Stomach (tissue), 9 donors: Measurements from ENCODE around the gene FSTL4. TPM values are rescaled to one million over a fixed set of nuclear protein-coding genes. Genes with fewer than 3 reads are reported as not detected.

Source experiments
- DNase-seq, 2 donors: peaks; one replicate each; pipeline versions ENCODE4 v3.0.0 to v3.0.0-alpha.2; 2013 to 2019
- H3K27ac ChIP-seq, 5 donors: fragments of 200-600 bp in 4 of 5; sonication (generic) in 4 of 5; one replicate each; pipeline ENCODE4 v1.5.1; 2013 to 2019; ENCODE audit warnings: mild to moderate bottlenecking in 1 of 5, moderate library complexity in 1 of 5
- H3K27me3 ChIP-seq, 3 donors: fragments of 200-600 bp; sonication (generic); one replicate each; pipeline ENCODE4 v1.5.1; 2017 to 2019; ENCODE audit warnings: mixed run types in 1 of 3
- H3K36me3 ChIP-seq, 4 donors: fragments of 200-600 bp; sonication (generic); 1 replicate in 3 of 4; 2 replicates in 1 of 4; pipeline ENCODE4 v1.5.1; 2016 to 2019
- H3K4me1 ChIP-seq, 4 donors: fragments of 200-600 bp; sonication (generic); one replicate each; pipeline ENCODE4 v1.5.1; 2016 to 2019
- H3K4me3 ChIP-seq, 4 donors: fragments of 200-600 bp; sonication (generic) in 3 of 4; one replicate each; pipeline ENCODE4 v1.5.1; 2016 to 2019; ENCODE audit warnings: mild to moderate bottlenecking in 1 of 4
- H3K9me3 ChIP-seq, 4 donors: fragments of 200-600 bp; sonication (generic); one replicate each; pipeline ENCODE4 v1.5.1; 2016 to 2019
- CTCF ChIP-seq, 7 experiments: fragments of 450-650 bp in 4 of 7; fragments of 200-600 bp in 3 of 7; sonication (generic) in 3 of 7; IDR thresholded peaks; one replicate each; pipeline ENCODE4 v1.5.1; 2016 to 2019; ENCODE audit warnings: antibody characterized with exemption in 7 of 7, control low read depth in 2 of 7, mild to moderate bottlenecking in 1 of 7
- EP300 ChIP-seq: sonication (generic); formaldehyde crosslinking; IDR thresholded peaks from one replicate; pipeline ENCODE4 v1.6.1; 2017; ENCODE audit warnings: antibody characterized with exemption
- POLR2A ChIP-seq, 4 donors: fragments of 450-650 bp; IDR thresholded peaks; one replicate each; pipeline ENCODE4 v1.6.1; 2016; ENCODE audit warnings: antibody characterized with exemption in 4 of 4, control low read depth in 2 of 4, mild to moderate bottlenecking in 1 of 4, moderate library complexity in 1 of 4
- POLR2AphosphoS5 ChIP-seq, 3 donors: sonication (generic); formaldehyde crosslinking; IDR thresholded peaks; one replicate each; pipeline ENCODE4 v1.6.1; 2016; ENCODE audit warnings: antibody characterized with exemption in 3 of 3
- WGBS, 5 donors: extraction: QIAGEN DNeasy Blood & Tissue Kit in 3 of 5; methylation state at CpG; one replicate each; pipeline versions ENCODE4 v1.1.5 to v1.1.7; 2013 to 2018; 5-methylcytosine and 5-hydroxymethylcytosine counted together
- intact Hi-C: fragments of 100-400 bp; cut with DNase I; formaldehyde crosslinking; loops from one replicate; pipeline ENCODE4 v1.15.1; 2023; ENCODE audit warnings: low total_unique reads
- polyA plus RNA-seq, 3 donors: library from polyadenylated mRNA; stranded (reverse); fragments of 200-250 nt; gene quantifications; one replicate each; pipeline ENCODE4 v1.2.3, GENCODE V29; 2013
- total RNA-seq, 5 donors: library from RNA; depleted of rRNA; stranded (reverse); fragments of >200 nt; gene quantifications; one replicate each; pipeline versions ENCODE4 v1.1.0 to v1.2.3, GENCODE V29; 2014 to 2016
- donor health status: healthy with polysubstance abuse.
- donor health status: Bipolar disorder and iron deficiency.
- donor health status: healthy.

The FSTL4 gene
- total and polyA plus RNA-seq, 8 donors, result 0.37 to 0.55 TPM; not detected in 6

GRCh38 chr5:133526368-133526767, 86.0 kb downstream of the FSTL4 start:
- Histone ChIP-seq H3K4me1 (no peaks in the 10 kb centered on the region), H3K27me3 (peaks cover 0 to 12% (median 0%) of the 10 kb centered on the region in 3 donors), H3K27ac (no peak overlapping the region)

GRCh38 chr5:133525126-133525525, 87.2 kb downstream of the FSTL4 start:
- H3K4me1 ChIP-seq, result no peaks in the 10 kb centered on the region
- H3K27me3 ChIP-seq, result peaks cover 0 to 17% (median 0%) of the 10 kb centered on the region in 3 donors
- intact Hi-C loops, result no loop called here
- no peak overlapping the region for H3K4me3 ChIP-seq
- peak in 1 of 2 donors; percentile 26 for DNase-seq
- no peak overlapping the region for H3K27ac ChIP-seq
- H3K9me3 ChIP-seq, result no peaks in the 10 kb centered on the region
- H3K36me3 ChIP-seq, result no peaks in the 10 kb centered on the region
- 83 to 96% (median 92%) methylated on average over 3 of the region's 3 CpGs for WGBS, 5 donors
- TF ChIP-seq EP300 (no peak), POLR2AphosphoS5 (IDR thresholded peaks at IDR 0.05) (no peak), POLR2A (IDR thresholded peaks at IDR 0.05) (no peak), CTCF (IDR thresholded peaks at IDR 0.05) (no peak)

More at GRCh38 chr5:133526368-133526767, 86.0 kb downstream of the FSTL4 start:
- Histone ChIP-seq H3K36me3 (no peaks in the 10 kb centered on the region), H3K4me3 (no peak overlapping the region), H3K9me3 (no peaks in the 10 kb centered on the region)
- intact Hi-C loops, result no loop called here
- WGBS, 5 donors, result 72 to 82% (median 77%) methylated on average over 7 of the region's 7 CpGs
- TF ChIP-seq POLR2AphosphoS5 (IDR thresholded peaks at IDR 0.05) (no peak), EP300 (no peak), CTCF (IDR thresholded peaks at IDR 0.05) (no peak), POLR2A (IDR thresholded peaks at IDR 0.05) (no peak)
- DNase-seq, result no peak

- H3K4me3 ChIP-seq, result no peak overlapping the region
- H3K27ac ChIP-seq, result no peak overlapping the region
- TF ChIP-seq EP300, result no peak
- TF ChIP-seq POLR2AphosphoS5 (IDR thresholded peaks at IDR 0.05), result no peak
- no peak for TF ChIP-seq POLR2A (IDR thresholded peaks at IDR 0.05)
- TF ChIP-seq CTCF (IDR thresholded peaks at IDR 0.05), result no peak
- no peak for DNase-seq
- no peaks in the 10 kb centered on the region for H3K36me3 ChIP-seq
- WGBS, 5 donors, result 67 to 95% (median 93%) methylated on average over 1 to 4 of the region's 4 CpGs
- H3K9me3 ChIP-seq, result no peaks in the 10 kb centered on the region
- no peaks in the 10 kb centered on the region for H3K4me1 ChIP-seq
- H3K27me3 ChIP-seq, result peaks cover 0 to 18% (median 0%) of the 10 kb centered on the region in 3 donors
- intact Hi-C loops, result no loop called here
Measured at GRCh38 chr5:133524666-133525065, 87.7 kb downstream of the FSTL4 start.

- H3K27ac ChIP-seq, result no peak overlapping the region
- peaks cover 0 to 18% (median 0%) of the 10 kb centered on the region in 3 donors for H3K27me3 ChIP-seq
- TF ChIP-seq EP300, result no peak
- TF ChIP-seq CTCF (IDR thresholded peaks at IDR 0.05), result no peak
- TF ChIP-seq POLR2A (IDR thresholded peaks at IDR 0.05), result no peak
- TF ChIP-seq POLR2AphosphoS5 (IDR thresholded peaks at IDR 0.05), result no peak
- WGBS, 5 donors, result 85 to 88% (median 86%) methylated on average over 12 of the region's 12 CpGs
- H3K4me3 ChIP-seq, result no peak overlapping the region
- H3K9me3 ChIP-seq, result no peaks in the 10 kb centered on the region
- intact Hi-C loops, result no loop called here
- no peak for DNase-seq
- no peaks in the 10 kb centered on the region for H3K36me3 ChIP-seq
- H3K4me1 ChIP-seq, result no peaks in the 10 kb centered on the region
Measured at GRCh38 chr5:133523961-133524586, 88.3 kb downstream of the FSTL4 start.
